ENCODE results near the gene WWC1.

DNA sequence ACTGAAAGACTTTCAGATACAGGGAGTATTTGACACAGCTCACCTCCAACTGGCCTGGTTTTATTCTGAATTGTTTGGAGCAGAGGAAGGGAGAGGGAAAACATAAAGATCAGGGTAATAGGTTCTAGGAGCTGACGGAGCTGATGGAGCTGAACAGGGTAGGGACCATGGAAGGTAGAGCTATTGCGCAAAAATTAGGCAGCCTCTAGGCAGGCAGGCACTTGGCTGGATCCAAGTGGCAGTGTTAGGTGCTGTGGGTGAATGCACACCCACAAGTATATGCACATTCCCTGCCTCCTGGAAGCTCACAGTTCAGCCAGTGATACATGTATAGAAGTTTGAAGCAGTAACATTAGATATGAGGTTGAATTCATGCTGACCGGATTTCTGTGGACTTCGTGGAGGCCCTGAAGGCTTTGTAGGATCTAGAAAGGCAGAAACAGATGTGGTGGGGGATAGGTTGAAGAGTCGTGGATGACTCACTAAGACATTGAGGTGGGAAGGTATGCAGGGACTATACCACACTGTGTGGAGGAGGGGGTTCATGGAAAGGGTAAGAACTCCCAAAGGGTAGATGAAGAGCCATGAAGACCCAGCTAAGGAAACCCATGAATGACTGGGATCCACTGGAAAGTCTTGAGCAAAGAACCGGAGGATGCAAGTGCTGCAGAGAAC, 50.8 kb downstream of the WWC1 start:
- no peak for TF ChIP-seq TCF7L2 (IDR thresholded peaks at IDR 0.05; ENCODE audit: low read depth, low read length)
- TF ChIP-seq, protein P1, sequence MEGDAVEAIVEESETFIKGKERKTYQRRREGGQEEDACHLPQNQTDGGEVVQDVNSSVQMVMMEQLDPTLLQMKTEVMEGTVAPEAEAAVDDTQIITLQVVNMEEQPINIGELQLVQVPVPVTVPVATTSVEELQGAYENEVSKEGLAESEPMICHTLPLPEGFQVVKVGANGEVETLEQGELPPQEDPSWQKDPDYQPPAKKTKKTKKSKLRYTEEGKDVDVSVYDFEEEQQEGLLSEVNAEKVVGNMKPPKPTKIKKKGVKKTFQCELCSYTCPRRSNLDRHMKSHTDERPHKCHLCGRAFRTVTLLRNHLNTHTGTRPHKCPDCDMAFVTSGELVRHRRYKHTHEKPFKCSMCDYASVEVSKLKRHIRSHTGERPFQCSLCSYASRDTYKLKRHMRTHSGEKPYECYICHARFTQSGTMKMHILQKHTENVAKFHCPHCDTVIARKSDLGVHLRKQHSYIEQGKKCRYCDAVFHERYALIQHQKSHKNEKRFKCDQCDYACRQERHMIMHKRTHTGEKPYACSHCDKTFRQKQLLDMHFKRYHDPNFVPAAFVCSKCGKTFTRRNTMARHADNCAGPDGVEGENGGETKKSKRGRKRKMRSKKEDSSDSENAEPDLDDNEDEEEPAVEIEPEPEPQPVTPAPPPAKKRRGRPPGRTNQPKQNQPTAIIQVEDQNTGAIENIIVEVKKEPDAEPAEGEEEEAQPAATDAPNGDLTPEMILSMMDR (IDR thresholded peaks at IDR 0.05): no peak
- TF ChIP-seq, protein P2, sequence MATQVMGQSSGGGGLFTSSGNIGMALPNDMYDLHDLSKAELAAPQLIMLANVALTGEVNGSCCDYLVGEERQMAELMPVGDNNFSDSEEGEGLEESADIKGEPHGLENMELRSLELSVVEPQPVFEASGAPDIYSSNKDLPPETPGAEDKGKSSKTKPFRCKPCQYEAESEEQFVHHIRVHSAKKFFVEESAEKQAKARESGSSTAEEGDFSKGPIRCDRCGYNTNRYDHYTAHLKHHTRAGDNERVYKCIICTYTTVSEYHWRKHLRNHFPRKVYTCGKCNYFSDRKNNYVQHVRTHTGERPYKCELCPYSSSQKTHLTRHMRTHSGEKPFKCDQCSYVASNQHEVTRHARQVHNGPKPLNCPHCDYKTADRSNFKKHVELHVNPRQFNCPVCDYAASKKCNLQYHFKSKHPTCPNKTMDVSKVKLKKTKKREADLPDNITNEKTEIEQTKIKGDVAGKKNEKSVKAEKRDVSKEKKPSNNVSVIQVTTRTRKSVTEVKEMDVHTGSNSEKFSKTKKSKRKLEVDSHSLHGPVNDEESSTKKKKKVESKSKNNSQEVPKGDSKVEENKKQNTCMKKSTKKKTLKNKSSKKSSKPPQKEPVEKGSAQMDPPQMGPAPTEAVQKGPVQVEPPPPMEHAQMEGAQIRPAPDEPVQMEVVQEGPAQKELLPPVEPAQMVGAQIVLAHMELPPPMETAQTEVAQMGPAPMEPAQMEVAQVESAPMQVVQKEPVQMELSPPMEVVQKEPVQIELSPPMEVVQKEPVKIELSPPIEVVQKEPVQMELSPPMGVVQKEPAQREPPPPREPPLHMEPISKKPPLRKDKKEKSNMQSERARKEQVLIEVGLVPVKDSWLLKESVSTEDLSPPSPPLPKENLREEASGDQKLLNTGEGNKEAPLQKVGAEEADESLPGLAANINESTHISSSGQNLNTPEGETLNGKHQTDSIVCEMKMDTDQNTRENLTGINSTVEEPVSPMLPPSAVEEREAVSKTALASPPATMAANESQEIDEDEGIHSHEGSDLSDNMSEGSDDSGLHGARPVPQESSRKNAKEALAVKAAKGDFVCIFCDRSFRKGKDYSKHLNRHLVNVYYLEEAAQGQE (IDR thresholded peaks at IDR 0.05; ENCODE audit: insufficient read depth in 1 of 2, low read depth in 2 of 2, low read length in 1 of 2): no peak
- TF ChIP-seq SIN3A (IDR thresholded peaks at IDR 0.05; ENCODE audit: borderline replicate concordance, insufficient read depth, low read depth, low read length): no peak

Measured in Panc1 (cell line).